ENCODE measurements around the gene AGBL3. TPM values are rescaled to one million over a fixed set of nuclear protein-coding genes. Genes with fewer than 3 reads are reported as not detected.
"Not testable (repeated sequence)": the region's sequence is repeated elsewhere in the genome, so short reads cannot be mapped to it uniquely, and the experiment has no call there.

The AGBL3 gene
- total RNA-seq, 1 donor from 2014 or later: 0.58 TPM

DNA sequence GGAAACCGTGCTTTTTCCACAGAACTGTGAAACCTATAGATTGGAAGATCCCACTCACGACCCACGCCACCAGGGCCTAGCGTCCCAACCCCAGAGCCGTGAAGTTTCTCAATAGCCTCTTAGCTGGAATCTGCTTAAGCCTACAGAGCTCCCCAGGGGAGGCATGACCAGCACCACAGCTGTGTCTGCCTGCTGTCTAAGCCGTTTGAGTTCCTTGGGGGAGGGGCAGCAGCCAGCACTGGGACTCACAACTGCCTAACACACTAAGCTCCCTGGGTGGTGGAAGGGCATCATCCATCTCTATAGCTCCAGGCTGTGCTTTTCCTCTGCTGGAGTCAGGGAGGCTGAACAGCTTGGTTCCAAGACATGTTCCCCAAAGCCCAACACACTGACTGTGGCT lies 135.6 kb downstream of the AGBL3 start:
- Histone ChIP-seq H4K20me1 (ENCODE audit: low read depth) (no peaks in the 10 kb centered on the region), H3K4me2 (no peak overlapping the region), H3K4me3 (no peak overlapping the region), H2AFZ (replicated peaks) (no peak overlapping the region), H3F3A (ENCODE audit: low read depth) (no peaks in the 10 kb centered on the region), H3K27me3 (no peaks in the 10 kb centered on the region), H3K27ac (no peak overlapping the region), H3K36me3 (peaks cover 4% of the 10 kb centered on the region), H3K79me2 (ENCODE audit: low read depth) (no peaks in the 10 kb centered on the region), H3K4me1 (no peaks in the 10 kb centered on the region), H3K9me3 (ENCODE audit: low read depth) (no peaks in the 10 kb centered on the region), H3K9ac (no peak overlapping the region)
- H3K27ac Mint-ChIP-seq: no peak overlapping the region
- no peaks in the 10 kb centered on the region for H3K27me3 Mint-ChIP-seq (ENCODE audit: insufficient read depth, low read depth)
- H3K36me3 Mint-ChIP-seq: peaks cover 2% of the 10 kb centered on the region
- H3K4me3 Mint-ChIP-seq: no peak overlapping the region
- H3K4me1 Mint-ChIP-seq: no peaks in the 10 kb centered on the region
- peak; percentile 30 for DNase-seq (ENCODE audit: low spot score)
- peaks cover 15% of the 10 kb centered on the region for H3K9me3 Mint-ChIP-seq
- TF ChIP-seq, protein P1, sequence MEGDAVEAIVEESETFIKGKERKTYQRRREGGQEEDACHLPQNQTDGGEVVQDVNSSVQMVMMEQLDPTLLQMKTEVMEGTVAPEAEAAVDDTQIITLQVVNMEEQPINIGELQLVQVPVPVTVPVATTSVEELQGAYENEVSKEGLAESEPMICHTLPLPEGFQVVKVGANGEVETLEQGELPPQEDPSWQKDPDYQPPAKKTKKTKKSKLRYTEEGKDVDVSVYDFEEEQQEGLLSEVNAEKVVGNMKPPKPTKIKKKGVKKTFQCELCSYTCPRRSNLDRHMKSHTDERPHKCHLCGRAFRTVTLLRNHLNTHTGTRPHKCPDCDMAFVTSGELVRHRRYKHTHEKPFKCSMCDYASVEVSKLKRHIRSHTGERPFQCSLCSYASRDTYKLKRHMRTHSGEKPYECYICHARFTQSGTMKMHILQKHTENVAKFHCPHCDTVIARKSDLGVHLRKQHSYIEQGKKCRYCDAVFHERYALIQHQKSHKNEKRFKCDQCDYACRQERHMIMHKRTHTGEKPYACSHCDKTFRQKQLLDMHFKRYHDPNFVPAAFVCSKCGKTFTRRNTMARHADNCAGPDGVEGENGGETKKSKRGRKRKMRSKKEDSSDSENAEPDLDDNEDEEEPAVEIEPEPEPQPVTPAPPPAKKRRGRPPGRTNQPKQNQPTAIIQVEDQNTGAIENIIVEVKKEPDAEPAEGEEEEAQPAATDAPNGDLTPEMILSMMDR (IDR thresholded peaks at IDR 0.05): no peak
- no peak for TF ChIP-seq EZH2phosphoT487 (IDR thresholded peaks at IDR 0.05)
- TF ChIP-seq EZH2 (IDR thresholded peaks at IDR 0.05): no peak

- not testable (repeated sequence) for H3K4me1 ChIP-seq; H3K36me3 Mint-ChIP-seq; H3F3A ChIP-seq (ENCODE audit: low read depth); H3K79me2 ChIP-seq (ENCODE audit: low read depth); H3K27me3 Mint-ChIP-seq (ENCODE audit: insufficient read depth, low read depth); H3K4me3 Mint-ChIP-seq; DNase-seq (ENCODE audit: low spot score); H3K27me3 ChIP-seq; H3K4me1 Mint-ChIP-seq; H3K9me3 ChIP-seq (ENCODE audit: low read depth); H3K27ac Mint-ChIP-seq; H2AFZ ChIP-seq (replicated peaks); H3K9ac ChIP-seq; H4K20me1 ChIP-seq (ENCODE audit: low read depth); H3K27ac ChIP-seq; H3K4me2 ChIP-seq; H3K36me3 ChIP-seq; H3K4me3 ChIP-seq
- H3K9me3 Mint-ChIP-seq: peaks cover 15% of the 10 kb centered on the region
Observed at GRCh38 chr7:135124631-135125030, 138.3 kb downstream of the AGBL3 start.

DNA sequence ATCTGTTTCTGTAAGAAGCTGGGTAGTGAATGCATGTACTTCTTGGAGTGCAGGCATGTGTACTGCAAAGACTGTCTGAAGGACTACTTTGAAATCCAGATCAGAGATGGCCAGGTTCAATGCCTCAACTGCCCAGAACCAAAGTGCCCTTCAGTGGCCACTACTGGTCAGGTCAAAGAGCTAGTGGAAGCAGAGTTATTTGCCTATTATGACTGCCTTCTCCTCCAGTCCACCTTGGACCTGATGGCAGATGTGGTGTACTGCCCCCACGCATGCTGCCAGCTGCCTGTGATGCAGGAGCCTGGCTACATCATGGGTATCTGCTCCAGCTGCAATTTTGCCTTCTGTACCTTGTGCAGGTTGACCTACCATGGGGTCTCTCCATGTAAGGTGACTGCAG lies 142.6 kb downstream of the AGBL3 start:
- Mint-ChIP-seq H3K4me3 (no peak overlapping the region), H3K27ac (no peak overlapping the region), H3K36me3 (no peaks in the 10 kb centered on the region), H3K9me3 (no peaks in the 10 kb centered on the region), H3K4me1 (no peaks in the 10 kb centered on the region), H3K27me3 (ENCODE audit: insufficient read depth, low read depth) (no peaks in the 10 kb centered on the region)
- no peak overlapping the region for H3K27ac ChIP-seq
- H3K27me3 ChIP-seq: no peaks in the 10 kb centered on the region
- DNase-seq (ENCODE audit: low spot score): no peak
- no peaks in the 10 kb centered on the region for H3K4me1 ChIP-seq
- TF ChIP-seq, protein P1 (IDR thresholded peaks at IDR 0.05): no peak
- TF ChIP-seq EZH2 (IDR thresholded peaks at IDR 0.05) (no peak), EZH2phosphoT487 (IDR thresholded peaks at IDR 0.05) (no peak)
- peaks cover 3% of the 10 kb centered on the region for H3K36me3 ChIP-seq
- H2AFZ ChIP-seq (replicated peaks): no peak overlapping the region
- H3K4me2 ChIP-seq: no peak overlapping the region
- no peak overlapping the region for H3K9ac ChIP-seq
- H3K79me2 ChIP-seq (ENCODE audit: low read depth): no peaks in the 10 kb centered on the region
- H3K9me3 ChIP-seq (ENCODE audit: low read depth): no peaks in the 10 kb centered on the region
- H3F3A ChIP-seq (ENCODE audit: low read depth): no peaks in the 10 kb centered on the region
- H3K4me3 ChIP-seq: no peak overlapping the region
- no peaks in the 10 kb centered on the region for H4K20me1 ChIP-seq (ENCODE audit: low read depth)

GRCh38 chr7:135129579-135129978 lies 143.3 kb downstream of the AGBL3 start:
- Mint-ChIP-seq H3K36me3 (no peaks in the 10 kb centered on the region), H3K27me3 (ENCODE audit: insufficient read depth, low read depth) (no peaks in the 10 kb centered on the region), H3K27ac (no peak overlapping the region), H3K4me1 (no peaks in the 10 kb centered on the region), H3K4me3 (no peak overlapping the region), H3K9me3 (no peaks in the 10 kb centered on the region)
- Histone ChIP-seq H3K79me2 (ENCODE audit: low read depth) (no peaks in the 10 kb centered on the region), H3F3A (ENCODE audit: low read depth) (no peaks in the 10 kb centered on the region), H4K20me1 (ENCODE audit: low read depth) (no peaks in the 10 kb centered on the region), H3K27ac (no peak overlapping the region), H3K36me3 (peaks cover 3% of the 10 kb centered on the region), H3K4me2 (no peak overlapping the region), H2AFZ (replicated peaks) (no peak overlapping the region), H3K4me3 (no peak overlapping the region), H3K27me3 (no peaks in the 10 kb centered on the region), H3K9ac (no peak overlapping the region), H3K4me1 (no peaks in the 10 kb centered on the region), H3K9me3 (ENCODE audit: low read depth) (no peaks in the 10 kb centered on the region)
- TF ChIP-seq EZH2phosphoT487 (IDR thresholded peaks at IDR 0.05): no peak
- TF ChIP-seq EZH2 (IDR thresholded peaks at IDR 0.05): no peak
- TF ChIP-seq, protein P1 (IDR thresholded peaks at IDR 0.05): no peak
- DNase-seq (ENCODE audit: low spot score): no peak
